Right renal pelvis (tissue), 4 donors: ENCODE results near the gene MYO10. TPM values are rescaled to one million over a fixed set of nuclear protein-coding genes. Genes with fewer than 3 reads are reported as not detected.
"Not testable (repeated sequence)": the region's sequence is repeated elsewhere in the genome, so short reads cannot be mapped to it uniquely, and the experiment has no call there.

Experiments used
- DNase-seq, 4 donors: peaks; one replicate each; pipeline ENCODE4 v3.0.0-alpha.2; 2013; ENCODE audit warnings: low read depth in 4 of 4, low spot score in 3 of 4, missing footprints in 1 of 4
- polyA plus RNA-seq, 4 donors: library from polyadenylated mRNA; unstranded; fragments of 120-200 nt; gene quantifications; one replicate each; pipeline ENCODE4 v1.2.1, GENCODE V29; 2013; ENCODE audit not compliant: insufficient read length in 4 of 4

The MYO10 gene
- polyA plus RNA-seq, 4 donors = 37.2 to 43.3 (median 40.8) TPM

- not testable (repeated sequence) for DNase-seq
These were observed 104.8 kb downstream of the MYO10 start for GRCh38 chr5:16831326-16831725.

GRCh38 chr5:16827755-16828154 is 108.3 kb downstream of the MYO10 start:
- no peak for DNase-seq

GRCh38 chr5:16826379-16827125 is 109.5 kb downstream of the MYO10 start:
- no peak for DNase-seq

GRCh38 chr5:16819522-16820167 is 116.4 kb downstream of the MYO10 start:
- no peak for DNase-seq

- DNase-seq = no peak
These were observed 120.7 kb downstream of the MYO10 start for GRCh38 chr5:16815432-16815831.

GRCh38 chr5:16812911-16813310 is 123.2 kb downstream of the MYO10 start:
- no peak for DNase-seq

GRCh38 chr5:16812448-16812847 is 123.6 kb downstream of the MYO10 start:
- no peak for DNase-seq

GRCh38 chr5:16810208-16810854 is 125.8 kb downstream of the MYO10 start:
- no peak for DNase-seq

GRCh38 chr5:16809395-16810207 is 126.5 kb downstream of the MYO10 start:
- no peak for DNase-seq

- DNase-seq = no peak
These were observed 127.1 kb downstream of the MYO10 start for GRCh38 chr5:16809010-16809394.

- no peak for DNase-seq
These were observed 128.1 kb downstream of the MYO10 start for GRCh38 chr5:16808021-16808420.

- DNase-seq = no peak
These were observed 128.6 kb downstream of the MYO10 start for GRCh38 chr5:16807547-16807864.

GRCh38 chr5:16806711-16807546 is 129.2 kb downstream of the MYO10 start:
- DNase-seq = no peak

GRCh38 chr5:16805486-16805885 is 130.6 kb downstream of the MYO10 start:
- no peak for DNase-seq

- no peak for DNase-seq
These were observed 132.3 kb downstream of the MYO10 start for GRCh38 chr5:16803831-16804230.

GRCh38 chr5:16800477-16800876 is 135.6 kb downstream of the MYO10 start:
- no peak for DNase-seq

- DNase-seq = no peak
These were observed 136.3 kb downstream of the MYO10 start for GRCh38 chr5:16799796-16800195.

GRCh38 chr5:16797951-16798350 is 138.1 kb downstream of the MYO10 start:
- DNase-seq = no peak

GRCh38 chr5:16794269-16794913 is 141.7 kb downstream of the MYO10 start:
- DNase-seq = no peak
